Breast epithelium (tissue), 3 donors: ENCODE data around the gene ZNF19.

Experiments used
- CTCF ChIP-seq, 3 donors: fragments of 450-650 bp; IDR thresholded peaks; one replicate each; pipeline ENCODE4 v1.5.1; 2016 to 2017; ENCODE audit warnings: antibody characterized with exemption in 3 of 3, mild to moderate bottlenecking in 3 of 3, moderate library complexity in 3 of 3
- POLR2A ChIP-seq: fragments of 450-650 bp; IDR thresholded peaks from one replicate; pipeline ENCODE4 v1.6.1; 2016; ENCODE audit warnings: antibody characterized with exemption, mild to moderate bottlenecking, moderate library complexity

- TF ChIP-seq POLR2A = no peak
- no peak for TF ChIP-seq CTCF (IDR thresholded peaks at IDR 0.05)
Observed at GRCh38 chr16:71513302-71513701, 24.2 kb upstream of the ZNF19 start.
